Stimulated activated CD8-positive, alpha-beta memory T cell treated with anti-CD3 and anti-CD28 coated beads, Interleukin-4, amount 100 ng/mL, for 24 hours (primary cell): Measurements from ENCODE around the gene RASGEF1C.
"Not testable (repeated sequence)": the region's sequence is repeated elsewhere in the genome, so short reads cannot be mapped to it uniquely, and the experiment has no call there.

ENCODE experiments used
- DNase-seq: peaks from one replicate; pipeline ENCODE4 v3.0.0-alpha.2; 2020; ENCODE audit warnings: low read depth

Gene RASGEF1C

DNA sequence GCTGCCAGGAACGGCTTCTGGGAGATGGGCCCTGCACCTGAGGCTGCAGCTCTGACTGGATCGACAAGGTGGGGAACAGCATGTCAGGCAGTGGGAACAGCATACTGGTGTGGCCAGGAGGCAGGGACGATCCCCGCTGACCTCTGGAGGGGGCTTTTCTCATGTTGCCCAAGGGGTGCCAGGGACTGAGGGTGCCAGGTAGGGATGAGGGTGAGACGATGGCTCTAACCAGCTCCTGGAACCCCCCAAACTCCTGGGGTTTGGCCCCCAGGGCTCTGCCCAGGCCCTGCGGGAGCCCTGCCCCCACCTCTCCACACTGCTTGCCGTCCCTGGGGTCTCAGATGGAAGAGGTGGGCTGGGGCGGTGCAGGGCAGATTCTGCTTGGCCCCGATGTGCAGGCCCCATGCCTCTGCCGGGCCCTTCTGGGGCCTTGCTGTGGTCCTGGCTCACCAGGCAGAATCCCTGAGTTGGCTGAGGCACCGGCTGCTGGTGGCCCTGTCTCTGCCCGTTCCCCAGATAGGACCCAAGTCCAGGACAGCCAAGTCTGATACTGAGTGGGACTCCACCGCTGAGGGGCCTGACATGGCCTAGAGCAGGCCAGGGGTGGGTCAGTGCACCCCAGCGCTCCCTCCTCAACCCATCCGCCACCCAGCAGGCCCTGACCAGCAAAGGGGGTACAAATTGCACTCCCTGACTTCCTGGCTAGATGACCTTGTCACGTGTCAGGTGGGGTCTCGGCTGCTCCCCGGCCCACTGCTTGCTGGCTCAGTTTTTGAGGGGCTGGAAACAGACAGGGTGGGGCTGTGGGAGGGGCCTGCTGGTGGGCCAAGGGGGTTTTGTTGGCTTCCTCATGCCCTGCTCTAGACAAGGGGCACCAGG is 109.0 kb downstream of the RASGEF1C start:
- DNase-seq, result no peak

DNA sequence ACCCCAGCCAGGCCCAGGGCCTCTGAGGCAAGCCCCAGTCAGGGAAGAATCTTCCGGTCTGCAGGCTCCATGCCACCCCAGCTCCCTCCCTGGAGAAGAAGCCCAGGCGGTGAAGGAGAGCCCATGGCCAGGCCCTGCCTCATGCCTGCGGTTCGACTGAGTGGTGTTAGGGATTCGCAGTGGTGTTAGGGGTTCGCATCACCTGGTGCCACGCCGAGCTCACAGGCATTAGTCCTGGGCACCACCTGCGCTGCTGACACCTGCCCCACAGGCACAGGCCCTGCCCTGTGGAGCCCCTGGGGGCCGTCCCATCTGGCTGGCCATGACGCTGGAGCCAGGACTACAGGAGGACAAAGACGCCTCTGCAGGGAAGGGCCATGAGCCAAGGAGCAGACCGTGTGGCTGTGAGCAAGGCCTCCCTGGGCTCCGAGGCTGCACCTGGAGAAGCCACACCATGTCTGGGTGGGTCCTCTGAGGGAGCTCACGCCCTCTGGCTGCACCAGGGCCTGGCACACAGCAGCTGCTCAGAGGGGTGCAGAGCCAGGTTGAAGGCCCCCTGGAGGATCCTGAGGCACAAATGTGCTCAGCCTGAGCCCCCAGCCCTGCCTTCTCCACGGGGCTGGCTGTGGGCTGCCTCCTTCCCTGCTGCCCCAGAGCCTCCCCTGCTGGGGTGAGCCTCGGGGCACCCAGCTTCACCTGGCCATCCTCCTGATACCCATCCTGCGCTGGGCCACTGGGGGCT is 109.8 kb downstream of the RASGEF1C start:
- no peak for DNase-seq

- DNase-seq, result no peak
Measured at GRCh38 chr5:180098526-180098925, 110.5 kb downstream of the RASGEF1C start.

DNA sequence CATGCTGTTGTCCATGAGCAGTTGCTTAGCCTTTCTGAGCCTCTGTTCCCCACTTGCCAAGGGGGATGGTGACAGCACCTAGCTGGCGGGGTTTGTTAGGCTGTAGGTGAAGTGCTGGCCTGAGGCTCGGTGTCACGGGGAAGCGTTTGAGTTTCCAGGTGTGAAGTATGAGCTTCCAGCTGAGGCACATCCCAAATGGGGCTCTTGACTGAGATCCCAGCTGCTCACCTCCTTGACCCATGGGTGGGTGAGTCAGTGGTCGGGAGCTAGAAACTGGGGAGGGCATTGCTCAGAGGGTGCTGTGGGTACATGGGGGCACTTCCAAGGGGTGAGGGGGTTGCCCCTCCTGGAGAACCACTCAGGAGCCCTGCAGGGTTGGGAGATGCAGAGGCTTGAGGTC is 111.1 kb downstream of the RASGEF1C start:
- no peak for DNase-seq

GRCh38 chr5:180097163-180097894 is 111.7 kb downstream of the RASGEF1C start:
- DNase-seq, result no peak

DNA sequence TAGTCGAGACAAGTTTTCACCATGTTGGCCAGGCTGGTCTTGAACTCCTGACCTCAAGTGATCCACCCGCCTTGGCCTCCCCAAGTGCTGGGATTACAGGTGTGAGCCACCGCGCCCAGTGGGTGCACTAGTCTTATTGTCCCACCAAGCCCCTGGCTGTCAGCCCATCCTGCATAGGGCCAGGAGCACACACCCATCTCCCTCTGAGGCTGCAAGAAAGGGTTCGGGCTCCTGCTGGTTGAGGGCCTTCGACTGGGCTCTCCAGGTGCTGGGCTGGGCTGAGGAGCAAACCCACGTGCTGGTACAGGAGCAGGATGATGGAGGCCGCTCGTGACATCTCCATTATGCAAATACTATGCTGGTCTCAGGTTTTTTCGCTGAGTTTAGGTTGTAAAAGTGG is 112.4 kb downstream of the RASGEF1C start:
- no peak for DNase-seq

GRCh38 chr5:180095545-180095944 is 113.5 kb downstream of the RASGEF1C start:
- no peak for DNase-seq

GRCh38 chr5:180093651-180094382 is 115.2 kb downstream of the RASGEF1C start:
- DNase-seq, result no peak

GRCh38 chr5:180093241-180093640 is 115.8 kb downstream of the RASGEF1C start:
- no peak for DNase-seq

GRCh38 chr5:180090769-180091546 is 118.1 kb downstream of the RASGEF1C start:
- no peak for DNase-seq

DNA sequence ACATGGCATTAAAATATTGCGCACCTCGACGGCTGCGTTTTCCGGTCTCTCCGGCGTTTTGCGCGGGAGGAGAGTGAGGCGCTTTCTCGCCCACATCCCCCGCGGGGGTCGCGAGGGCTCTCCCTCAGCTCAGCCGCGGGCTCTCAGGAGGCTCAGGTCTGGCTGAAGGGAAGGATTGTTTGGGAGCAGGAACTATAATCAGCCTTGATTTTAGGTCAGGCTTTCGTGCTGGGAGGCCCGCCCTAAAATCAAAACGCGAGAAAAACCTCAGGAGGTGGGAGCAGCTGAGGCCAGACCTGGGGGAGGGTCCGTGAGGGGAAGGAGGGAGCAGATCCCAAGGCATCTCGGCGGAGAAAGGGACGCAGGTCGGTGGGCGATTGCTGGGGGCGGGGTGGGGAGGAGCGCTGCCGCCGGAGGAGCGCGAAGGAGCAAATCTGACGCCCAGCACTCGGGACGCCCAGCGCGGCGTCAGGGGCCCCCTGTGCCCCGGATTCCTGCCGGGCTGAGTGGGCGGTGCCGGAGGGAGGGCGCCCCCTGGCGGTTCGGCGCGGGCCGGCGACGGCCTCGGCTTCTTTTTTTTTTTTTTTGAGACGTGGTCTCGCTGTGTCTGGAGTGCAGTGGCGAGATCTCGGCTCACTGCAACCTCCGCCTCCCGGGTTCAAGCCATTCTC is 118.8 kb downstream of the RASGEF1C start:
- DNase-seq, result peak; percentile 71

GRCh38 chr5:180089628-180090027 is 119.4 kb downstream of the RASGEF1C start:
- not testable (repeated sequence) for DNase-seq

- DNase-seq, result no peak
Measured at GRCh38 chr5:180088561-180088960, 120.5 kb downstream of the RASGEF1C start.

GRCh38 chr5:180086816-180087399 is 122.1 kb downstream of the RASGEF1C start:
- DNase-seq, result no peak

GRCh38 chr5:180085837-180086236 is 123.2 kb downstream of the RASGEF1C start:
- no peak for DNase-seq

DNA sequence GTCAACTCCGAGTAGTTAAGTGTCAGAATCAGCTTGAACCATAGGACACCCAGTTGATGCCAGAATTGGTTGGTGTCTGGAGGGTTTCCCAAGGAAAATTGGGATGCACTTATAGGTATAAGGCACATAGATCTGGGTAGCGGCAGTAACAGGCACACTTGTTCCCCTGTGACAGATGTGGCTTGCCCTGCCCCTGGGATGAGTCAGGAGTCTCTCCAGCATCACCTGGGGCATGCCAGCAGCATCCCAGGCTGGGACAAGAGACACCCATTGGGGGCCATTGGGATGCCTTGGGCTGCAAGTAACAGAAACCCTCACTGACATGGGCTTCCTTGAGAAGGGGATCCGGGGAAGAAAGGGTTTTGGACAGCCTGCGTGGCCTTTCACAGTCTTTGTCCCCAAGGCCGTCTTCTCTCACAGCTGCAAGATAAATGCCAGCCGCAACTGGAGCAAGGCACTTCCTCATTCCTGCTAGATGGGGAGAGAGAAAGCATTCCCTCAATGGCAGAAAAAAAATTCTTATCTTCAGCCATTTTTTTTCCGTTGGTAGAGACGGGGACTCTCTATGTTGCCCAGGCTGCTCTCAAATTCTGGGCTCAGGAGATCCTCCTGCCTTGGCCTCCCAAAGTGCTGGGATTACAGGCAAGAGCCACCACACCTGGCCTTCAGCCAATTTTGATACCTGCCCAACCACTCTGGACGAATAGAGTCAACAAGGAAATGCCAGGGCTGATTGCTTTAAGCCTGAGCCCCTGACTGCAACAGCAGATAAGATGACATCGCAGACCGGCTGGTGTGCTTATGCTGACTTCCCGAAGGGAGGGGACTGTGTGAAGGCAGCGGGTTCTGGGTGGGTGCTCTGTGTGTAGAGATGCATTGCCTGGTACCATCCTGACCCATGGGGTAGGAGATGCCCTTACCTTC is 124.1 kb downstream of the RASGEF1C start:
- DNase-seq, result no peak

- no peak for DNase-seq
Measured at GRCh38 chr5:180083529-180084060, 125.4 kb downstream of the RASGEF1C start.

DNA sequence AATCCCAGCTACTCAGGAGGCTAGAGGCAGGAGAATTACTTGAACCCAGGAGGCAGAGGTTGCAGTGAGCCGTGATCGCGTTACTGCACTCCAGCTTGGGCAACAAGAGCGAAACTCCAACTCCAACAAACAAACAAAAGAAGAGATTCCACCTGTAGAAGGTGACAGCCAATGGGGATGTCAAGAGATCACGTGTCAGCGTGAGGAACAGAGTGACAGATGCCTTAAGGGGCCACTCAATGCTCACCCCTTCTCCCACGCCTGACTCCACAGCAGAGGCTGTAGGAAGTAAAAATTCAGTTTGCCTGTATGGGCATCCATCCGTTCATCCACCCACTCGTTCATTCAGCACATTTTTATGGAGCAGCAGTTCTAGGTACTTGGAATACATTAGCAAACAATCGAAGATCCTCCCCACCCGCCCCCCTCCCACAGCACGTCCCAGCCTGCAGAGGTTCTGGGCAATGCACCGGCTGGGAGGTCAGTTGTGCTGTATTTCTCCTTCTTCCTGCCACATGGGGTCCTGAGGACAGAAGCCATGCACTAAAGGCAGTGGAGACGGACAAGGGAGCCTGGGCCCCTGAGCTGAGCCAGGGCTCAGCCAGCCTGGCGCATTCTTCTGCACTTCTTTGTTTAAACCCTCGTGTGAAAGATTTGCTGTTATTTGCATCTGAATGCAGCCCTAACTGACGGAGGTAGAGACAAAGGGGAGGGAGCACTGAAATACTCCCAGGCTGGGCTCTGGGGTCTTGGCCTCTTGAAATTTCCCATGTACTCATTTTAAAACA is 126.2 kb downstream of the RASGEF1C start:
- no peak for DNase-seq
